Gastroesophageal sphincter (tissue), 3 donors: ENCODE data around the gene CCNY.

ENCODE experiments used
- POLR2AphosphoS5 ChIP-seq: sonication (generic); formaldehyde crosslinking; IDR thresholded peaks from one replicate; pipeline ENCODE4 v1.6.1; 2017; ENCODE audit warnings: antibody characterized with exemption
- TF ChIP-seq, protein P1 (sequence below), 4 experiments: fragments of 200-600 bp in 2 of 4; fragments of 450-650 bp in 2 of 4; sonication (generic) in 1 of 4; IDR thresholded peaks; one replicate each; pipeline ENCODE4 v1.5.1; 2017 to 2019; ENCODE audit warnings: antibody characterized with exemption in 4 of 4, mild to moderate bottlenecking in 2 of 4, moderate library complexity in 2 of 4

DNA sequence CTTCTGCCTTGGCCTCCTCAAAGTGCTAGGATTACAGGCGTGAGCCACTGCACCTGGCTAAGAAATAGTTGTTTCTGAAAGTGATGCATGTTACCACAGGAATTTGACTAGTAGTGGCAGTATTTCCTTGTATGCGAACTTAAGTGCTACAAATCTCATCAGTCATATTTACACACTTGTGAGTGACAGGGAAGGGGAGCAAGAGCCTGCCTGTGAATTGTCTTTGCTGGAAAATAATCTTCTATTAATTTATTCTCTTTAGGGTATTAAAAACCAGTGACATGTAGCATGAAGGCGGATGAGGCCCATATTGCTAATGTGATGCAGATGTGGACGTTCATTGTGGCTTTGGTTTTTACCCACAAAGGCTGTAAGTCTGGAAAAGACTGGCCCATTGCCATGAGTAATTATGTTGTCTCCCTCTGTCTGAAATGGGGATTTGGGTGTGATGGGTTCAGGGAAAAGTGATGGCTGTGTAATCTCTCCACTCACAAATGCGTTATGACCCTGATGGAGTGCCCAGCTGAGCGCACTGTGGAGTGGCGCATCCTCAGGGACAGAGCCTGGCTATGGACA lies 97.6 kb downstream of the CCNY start:
- TF ChIP-seq, protein P1, sequence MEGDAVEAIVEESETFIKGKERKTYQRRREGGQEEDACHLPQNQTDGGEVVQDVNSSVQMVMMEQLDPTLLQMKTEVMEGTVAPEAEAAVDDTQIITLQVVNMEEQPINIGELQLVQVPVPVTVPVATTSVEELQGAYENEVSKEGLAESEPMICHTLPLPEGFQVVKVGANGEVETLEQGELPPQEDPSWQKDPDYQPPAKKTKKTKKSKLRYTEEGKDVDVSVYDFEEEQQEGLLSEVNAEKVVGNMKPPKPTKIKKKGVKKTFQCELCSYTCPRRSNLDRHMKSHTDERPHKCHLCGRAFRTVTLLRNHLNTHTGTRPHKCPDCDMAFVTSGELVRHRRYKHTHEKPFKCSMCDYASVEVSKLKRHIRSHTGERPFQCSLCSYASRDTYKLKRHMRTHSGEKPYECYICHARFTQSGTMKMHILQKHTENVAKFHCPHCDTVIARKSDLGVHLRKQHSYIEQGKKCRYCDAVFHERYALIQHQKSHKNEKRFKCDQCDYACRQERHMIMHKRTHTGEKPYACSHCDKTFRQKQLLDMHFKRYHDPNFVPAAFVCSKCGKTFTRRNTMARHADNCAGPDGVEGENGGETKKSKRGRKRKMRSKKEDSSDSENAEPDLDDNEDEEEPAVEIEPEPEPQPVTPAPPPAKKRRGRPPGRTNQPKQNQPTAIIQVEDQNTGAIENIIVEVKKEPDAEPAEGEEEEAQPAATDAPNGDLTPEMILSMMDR (IDR thresholded peaks at IDR 0.05) = no peak
- no peak for TF ChIP-seq POLR2AphosphoS5
